Measurements from ENCODE around the gene MEP1A.
A peak's percentile ranks its signal among the peaks of the same experiment; 100 is the strongest.

MEP1A gene

DNA sequence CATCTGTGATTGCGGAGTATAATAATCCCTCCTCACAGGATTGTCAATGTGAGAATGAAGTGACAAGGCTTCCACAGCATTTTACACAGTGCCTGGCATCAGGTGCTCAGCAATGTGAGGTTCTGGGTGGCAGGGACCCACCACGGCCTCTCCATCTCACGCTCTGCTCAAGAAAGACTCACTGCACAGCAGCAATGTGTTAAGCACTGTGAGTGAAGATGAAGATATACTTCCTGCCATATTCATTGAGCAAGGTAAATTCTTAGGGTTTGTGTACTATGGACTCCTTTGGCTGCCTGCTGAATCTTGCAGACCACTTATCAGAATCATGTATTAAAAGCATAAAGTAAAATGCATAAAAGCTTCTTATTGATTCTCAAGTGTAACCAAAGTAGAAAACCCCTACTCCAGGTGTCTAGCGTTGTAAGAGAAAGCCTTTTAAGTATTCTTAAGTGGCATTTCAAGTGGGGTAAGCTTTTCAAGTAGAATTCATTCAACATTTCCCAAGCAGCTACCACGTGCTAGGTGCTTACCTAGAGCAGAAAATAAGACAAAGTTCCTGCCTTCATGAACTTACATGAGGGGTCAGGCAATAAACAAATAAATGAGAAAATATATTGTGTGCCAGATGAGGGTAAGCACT lies 17.0 kb upstream of the MEP1A start:
- no peak for TF ChIP-seq CTCF (IDR thresholded peaks at IDR 0.05; ENCODE audit: borderline replicate concordance, control extremely low read depth, extremely low read depth, insufficient read depth, missing control alignments)
- in situ Hi-C loops (cut with MboI; ENCODE audit: low sequenced_read_pairs, unreplicated experiment) = no loop called here
- no peak for DNase-seq (ENCODE audit: low spot score)

GRCh38 chr6:46777476-46778346 lies 15.5 kb upstream of the MEP1A start:
- no peak for TF ChIP-seq CTCF (IDR thresholded peaks at IDR 0.05; ENCODE audit: borderline replicate concordance, control extremely low read depth, extremely low read depth, insufficient read depth, missing control alignments)
- in situ Hi-C loops (cut with MboI; ENCODE audit: low sequenced_read_pairs, unreplicated experiment) = no loop called here
- DNase-seq (ENCODE audit: low spot score) = no peak

GRCh38 chr6:46781478-46782378 lies 11.5 kb upstream of the MEP1A start:
- peak; percentile 40 for TF ChIP-seq CTCF (IDR thresholded peaks at IDR 0.05; ENCODE audit: borderline replicate concordance, control extremely low read depth, extremely low read depth, insufficient read depth, missing control alignments)
- peak; percentile 15 for DNase-seq (ENCODE audit: low spot score)
- in situ Hi-C loops (cut with MboI; ENCODE audit: low sequenced_read_pairs, unreplicated experiment) = no loop called here

DNA sequence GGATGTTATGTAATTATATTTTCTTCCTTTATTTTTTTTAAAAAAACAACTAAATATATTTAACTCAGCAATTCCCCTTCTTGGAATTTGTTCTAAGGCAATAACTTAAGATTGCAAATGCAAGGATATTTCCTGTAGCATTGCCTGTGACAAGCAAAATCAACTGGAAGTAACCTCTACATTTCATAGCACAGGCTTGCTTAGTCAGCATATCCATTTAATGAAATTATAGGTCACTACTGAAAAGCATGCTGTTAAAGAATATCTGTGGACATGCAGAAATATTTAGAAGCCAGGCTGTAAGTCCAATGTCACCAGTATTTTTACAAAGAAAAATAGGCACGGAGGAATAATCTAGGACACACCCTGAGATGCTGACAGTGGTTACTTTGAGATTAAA lies 8.7 kb upstream of the MEP1A start:
- TF ChIP-seq CTCF (IDR thresholded peaks at IDR 0.05; ENCODE audit: borderline replicate concordance, control extremely low read depth, extremely low read depth, insufficient read depth, missing control alignments) = no peak
- no peak for DNase-seq (ENCODE audit: low spot score)
- in situ Hi-C loops (cut with MboI; ENCODE audit: low sequenced_read_pairs, unreplicated experiment) = no loop called here

DNA sequence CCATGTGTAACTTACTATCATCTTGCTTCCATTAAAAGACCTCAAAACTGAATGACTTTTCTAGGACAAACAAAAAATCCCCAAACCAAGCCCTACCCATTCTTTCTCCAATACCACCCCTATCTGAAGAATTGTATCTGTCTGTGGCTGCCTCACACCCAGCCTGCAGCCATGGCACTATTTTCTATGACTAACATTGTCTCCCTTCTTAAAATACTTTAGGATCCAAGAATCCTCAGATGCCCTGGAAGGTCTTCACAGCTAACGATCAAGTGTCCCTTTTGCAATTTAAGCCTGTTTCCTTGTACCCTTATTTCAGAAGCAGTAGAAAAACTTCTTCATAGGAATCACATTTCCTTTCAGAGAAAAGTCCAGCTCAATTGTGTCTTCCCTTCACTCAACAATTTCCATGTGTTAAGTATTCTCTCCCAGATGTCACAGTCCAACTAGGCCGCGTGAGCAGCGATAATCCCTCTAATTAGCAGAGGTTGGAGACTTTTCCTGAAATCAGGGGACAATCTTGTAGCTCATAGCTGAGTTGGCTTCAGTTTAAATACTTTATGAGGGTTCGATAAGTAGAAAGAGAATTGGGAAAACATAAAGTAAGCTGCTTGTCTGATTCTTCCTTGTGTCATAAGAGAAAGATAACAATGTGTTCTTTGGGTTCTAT lies 5.2 kb upstream of the MEP1A start:
- TF ChIP-seq CTCF (IDR thresholded peaks at IDR 0.05; ENCODE audit: borderline replicate concordance, control extremely low read depth, extremely low read depth, insufficient read depth, missing control alignments) = no peak
- DNase-seq (ENCODE audit: low spot score) = no peak
- in situ Hi-C loops (cut with MboI; ENCODE audit: low sequenced_read_pairs, unreplicated experiment) = no loop called here

GRCh38 chr6:46788791-46789190 lies 4.4 kb upstream of the MEP1A start:
- TF ChIP-seq CTCF (IDR thresholded peaks at IDR 0.05; ENCODE audit: borderline replicate concordance, control extremely low read depth, extremely low read depth, insufficient read depth, missing control alignments) = no peak
- in situ Hi-C loops (cut with MboI; ENCODE audit: low sequenced_read_pairs, unreplicated experiment) = no loop called here
- no peak for DNase-seq (ENCODE audit: low spot score)

Data from GM13976 (cell line).